Measurements from ENCODE around the gene FOSL2. TPM values are rescaled to one million over a fixed set of nuclear protein-coding genes. Genes with fewer than 3 reads are reported as not detected.

FOSL2 gene
- polyA plus RNA-seq, 1 donor (not counting 4 experiments of a cell fraction or from before 2014, with no cell fraction given) = 24.1 TPM

- Histone ChIP-seq H3K4me3 (ENCODE audit: control insufficient read depth in 2 of 3, extremely low read depth in 1 of 3, insufficient read depth in 2 of 3, low read depth in 1 of 3, low read length in 3 of 3) (no peak overlapping the region), H3K9ac (ENCODE audit: control insufficient read depth, extremely low read depth, insufficient read depth, low read length) (no peak overlapping the region), H3K79me2 (ENCODE audit: control insufficient read depth, insufficient read depth, low read length) (no peaks in the 10 kb centered on the region), H3K27me3 (ENCODE audit: control insufficient read depth, extremely low read depth, insufficient read depth, low read length) (no peaks in the 10 kb centered on the region), H2AFZ (ENCODE audit: control insufficient read depth, low read length) (no peak overlapping the region), H3K4me2 (ENCODE audit: control insufficient read depth, extremely low read depth, insufficient read depth, low read depth, low read length) (no peak overlapping the region), H3K4me1 (ENCODE audit: control insufficient read depth, extremely low read depth, insufficient read depth, low read length) (peaks cover 7% of the 10 kb centered on the region), H3K27ac (ENCODE audit: control insufficient read depth, insufficient read depth, low read length) (no peak overlapping the region), H3K9me1 (ENCODE audit: control insufficient read depth, extremely low read depth, insufficient read depth, low read length) (no peaks in the 10 kb centered on the region), H3K9me3 (ENCODE audit: control insufficient read depth, low read depth, low read length) (no peaks in the 10 kb centered on the region), H4K20me1 (ENCODE audit: control insufficient read depth, extremely low read depth, insufficient read depth, low read length) (no peaks in the 10 kb centered on the region), H3K36me3 (ENCODE audit: control insufficient read depth in 2 of 2, extremely low read depth in 1 of 2, insufficient read depth in 2 of 2, low read length in 2 of 2) (no peaks in the 10 kb centered on the region)
- FAIRE-seq = no peak
- DNase-seq (ENCODE audit: low read depth, low spot score) = no peak
- dilution Hi-C loops (cut with MboI; ENCODE audit: extremely low pct_ligation_motif_present, low sequenced_read_pairs) = no loop called here
- TF ChIP-seq EZH2 (IDR thresholded peaks at IDR 0.05; ENCODE audit: low read length) = no peak
- no peak for TF ChIP-seq CTCF (optimal IDR thresholded peaks at IDR 0.05 in 1 of 3, IDR thresholded peaks at IDR 0.05 in 1 of 3, conservative IDR thresholded peaks at IDR 0.05 in 1 of 3; ENCODE audit: extremely low read depth in 1 of 3, insufficient read depth in 2 of 3, low read length in 3 of 3)
Observed at GRCh38 chr2:28357948-28358667, 34.5 kb upstream of the FOSL2 start.

- no peak overlapping the region for H3K27ac ChIP-seq (ENCODE audit: control insufficient read depth, insufficient read depth, low read length)
- H4K20me1 ChIP-seq (ENCODE audit: control insufficient read depth, extremely low read depth, insufficient read depth, low read length) = no peaks in the 10 kb centered on the region
- DNase-seq (ENCODE audit: low read depth, low spot score) = no peak
- H3K9me3 ChIP-seq (ENCODE audit: control insufficient read depth, low read depth, low read length) = no peaks in the 10 kb centered on the region
- H2AFZ ChIP-seq (ENCODE audit: control insufficient read depth, low read length) = no peak overlapping the region
- H3K9ac ChIP-seq (ENCODE audit: control insufficient read depth, extremely low read depth, insufficient read depth, low read length) = no peak overlapping the region
- no peaks in the 10 kb centered on the region for H3K27me3 ChIP-seq (ENCODE audit: control insufficient read depth, extremely low read depth, insufficient read depth, low read length)
- no peaks in the 10 kb centered on the region for H3K36me3 ChIP-seq (ENCODE audit: control insufficient read depth in 2 of 2, extremely low read depth in 1 of 2, insufficient read depth in 2 of 2, low read length in 2 of 2)
- TF ChIP-seq CTCF (optimal IDR thresholded peaks at IDR 0.05 in 1 of 3, IDR thresholded peaks at IDR 0.05 in 1 of 3, conservative IDR thresholded peaks at IDR 0.05 in 1 of 3; ENCODE audit: extremely low read depth in 1 of 3, insufficient read depth in 2 of 3, low read length in 3 of 3) (no peak), EZH2 (IDR thresholded peaks at IDR 0.05; ENCODE audit: low read length) (no peak)
- H3K4me1 ChIP-seq (ENCODE audit: control insufficient read depth, extremely low read depth, insufficient read depth, low read length) = peaks cover 7% of the 10 kb centered on the region
- no peak overlapping the region for H3K4me3 ChIP-seq (ENCODE audit: control insufficient read depth in 2 of 3, extremely low read depth in 1 of 3, insufficient read depth in 2 of 3, low read depth in 1 of 3, low read length in 3 of 3)
- no peak for FAIRE-seq
- H3K9me1 ChIP-seq (ENCODE audit: control insufficient read depth, extremely low read depth, insufficient read depth, low read length) = no peaks in the 10 kb centered on the region
- dilution Hi-C loops (cut with MboI; ENCODE audit: extremely low pct_ligation_motif_present, low sequenced_read_pairs) = no loop called here
- no peak overlapping the region for H3K4me2 ChIP-seq (ENCODE audit: control insufficient read depth, extremely low read depth, insufficient read depth, low read depth, low read length)
- H3K79me2 ChIP-seq (ENCODE audit: control insufficient read depth, insufficient read depth, low read length) = no peaks in the 10 kb centered on the region
Observed at GRCh38 chr2:28358668-28359201, 33.9 kb upstream of the FOSL2 start.
